Calu3 (cell line): Measurements from ENCODE around the gene MED15. TPM values are rescaled to one million over a fixed set of nuclear protein-coding genes. Genes with fewer than 3 reads are reported as not detected.
"Not testable (repeated sequence)": the region's sequence is repeated elsewhere in the genome, so short reads cannot be mapped to it uniquely, and the experiment has no call there.

Experiments used
- BruUV-seq: library from RNA; stranded (reverse); fragments of 400-500 nt; replicated peaks from 2 replicates; lab custom pipeline; 2021; lab: Mats Ljungman, UMichigan
- CTCF ChIA-PET: fragments of 300-600 bp; sonication (Branson Sonifier 250); formaldehyde crosslinking; loops from one replicate; lab custom pipeline; 2022; ENCODE audit warnings: antibody characterized with exemption; lab: Charles Lee
- DNase-seq: peaks from one replicate; pipeline ENCODE4 v3.0.0; 2022
- H3K27ac Mint-ChIP-seq: one replicate; pipeline ENCODE4 v1.8.0; 2022; ENCODE audit warnings: mixed read lengths; ENCODE audit not compliant: unreplicated experiment
- H3K27me3 Mint-ChIP-seq: one replicate; pipeline ENCODE4 v1.8.0; 2022; ENCODE audit warnings: mixed read lengths; ENCODE audit not compliant: unreplicated experiment
- H3K36me3 Mint-ChIP-seq: one replicate; pipeline ENCODE4 v1.8.0; 2022; ENCODE audit warnings: mild to moderate bottlenecking, moderate library complexity, mixed read lengths; ENCODE audit not compliant: insufficient read depth, unreplicated experiment
- H3K4me1 Mint-ChIP-seq: one replicate; pipeline ENCODE4 v1.8.0; 2022; ENCODE audit warnings: mild to moderate bottlenecking, low read depth, mixed read lengths; ENCODE audit not compliant: unreplicated experiment
- H3K4me3 Mint-ChIP-seq: one replicate; pipeline ENCODE4 v1.8.0; 2022; ENCODE audit warnings: mild to moderate bottlenecking, low read depth, moderate library complexity, mixed read lengths; ENCODE audit not compliant: unreplicated experiment
- H3K9me3 Mint-ChIP-seq: one replicate; pipeline ENCODE4 v1.8.0; 2022; ENCODE audit warnings: low read depth, mixed read lengths; ENCODE audit not compliant: unreplicated experiment
- CTCF ChIP-seq: fragments of 200-600 bp; IDR thresholded peaks from one replicate; pipeline ENCODE4 v1.8.0; 2022; ENCODE audit warnings: antibody characterized with exemption; ENCODE audit not compliant: unreplicated experiment
- intact Hi-C: fragments of 100-400 bp; cut with micrococcal nuclease; formaldehyde crosslinking; loops from one replicate; pipeline ENCODE4 v1.10.0; 2022; ENCODE audit not compliant: unreplicated experiment
- total RNA-seq: library from RNA; stranded (reverse); gene quantifications from 2 replicates; pipeline ENCODE4 v1.2.3, GENCODE V29; 2022

The MED15 gene
- total RNA-seq, 1 experiment from 2014 or later = 144 TPM

- Mint-ChIP-seq H3K9me3 (no peaks in the 10 kb centered on the region), H3K27me3 (peaks cover 70% of the 10 kb centered on the region), H3K27ac (no peak overlapping the region), H3K36me3 (no peaks in the 10 kb centered on the region), H3K4me3 (no peak overlapping the region), H3K4me1 (no peaks in the 10 kb centered on the region)
- no TSS peak for BruUV-seq
- intact Hi-C loops = no loop called here
- no peak for DNase-seq
- no peak for TF ChIP-seq CTCF
- CTCF ChIA-PET = no interaction called here
These were observed 108.4 kb downstream of the MED15 start for GRCh38 chr22:20615533-20616450.

- Mint-ChIP-seq H3K4me1 (no peaks in the 10 kb centered on the region), H3K9me3 (no peaks in the 10 kb centered on the region), H3K36me3 (no peaks in the 10 kb centered on the region), H3K4me3 (no peak overlapping the region), H3K27ac (no peak overlapping the region), H3K27me3 (peaks cover 68% of the 10 kb centered on the region)
- no TSS peak for BruUV-seq
- DNase-seq = no peak
- CTCF ChIA-PET = no interaction called here
- intact Hi-C loops = no loop called here
- no peak for TF ChIP-seq CTCF
These were observed 109.1 kb downstream of the MED15 start for GRCh38 chr22:20616451-20617043.

GRCh38 chr22:20618488-20618887 is 111.1 kb downstream of the MED15 start:
- no peaks in the 10 kb centered on the region for H3K4me1 Mint-ChIP-seq
- intact Hi-C loops = no loop called here
- no peak for DNase-seq
- H3K27ac Mint-ChIP-seq = no peak overlapping the region
- CTCF ChIA-PET = no interaction called here
- peaks cover 49% of the 10 kb centered on the region for H3K27me3 Mint-ChIP-seq
- no peak for TF ChIP-seq CTCF
- no TSS peak for BruUV-seq
- no peaks in the 10 kb centered on the region for H3K9me3 Mint-ChIP-seq
- no peaks in the 10 kb centered on the region for H3K36me3 Mint-ChIP-seq
- H3K4me3 Mint-ChIP-seq = no peak overlapping the region

- peaks cover 47% of the 10 kb centered on the region for H3K27me3 Mint-ChIP-seq
- no peak for DNase-seq
- no TSS peak for BruUV-seq
- no peak overlapping the region for H3K4me3 Mint-ChIP-seq
- H3K4me1 Mint-ChIP-seq = no peaks in the 10 kb centered on the region
- no peak for TF ChIP-seq CTCF
- no peaks in the 10 kb centered on the region for H3K36me3 Mint-ChIP-seq
- intact Hi-C loops = no loop called here
- no peak overlapping the region for H3K27ac Mint-ChIP-seq
- no peaks in the 10 kb centered on the region for H3K9me3 Mint-ChIP-seq
- CTCF ChIA-PET = no interaction called here
These were observed 111.9 kb downstream of the MED15 start for GRCh38 chr22:20619045-20619892.

- H3K4me1 Mint-ChIP-seq = not testable (repeated sequence)
These were observed 112.4 kb downstream of the MED15 start for GRCh38 chr22:20619893-20620194.

More at GRCh38 chr22:20619893-20620194, 112.4 kb downstream of the MED15 start:
- H3K4me3 Mint-ChIP-seq, intact Hi-C loops, BruUV-seq, H3K27ac Mint-ChIP-seq, DNase-seq, H3K9me3 Mint-ChIP-seq, H3K36me3 Mint-ChIP-seq, CTCF ChIA-PET: not testable (repeated sequence)
- peaks cover 52% of the 10 kb centered on the region for H3K27me3 Mint-ChIP-seq
